Erythroblast (primary cell): ENCODE results near the gene OR52A1.

Experiments used
- GATA1 ChIP-seq: IDR thresholded peaks from 2 replicates; pipeline ENCODE4 v1.6.1; 2011; ENCODE audit warnings: low read depth, mild to moderate bottlenecking, control low read depth, low read length, moderate library complexity
- POLR2A ChIP-seq: IDR thresholded peaks from 2 replicates; pipeline ENCODE4 v1.6.1; 2011; ENCODE audit warnings: mild to moderate bottlenecking, low read length

GRCh38 chr11:5197536-5197935, 43.0 kb upstream of the OR52A1 start:
- TF ChIP-seq POLR2A = no peak
- no peak for TF ChIP-seq GATA1
